GM23338 (cell line): Measurements from ENCODE around the gene NCKAP5.

Experiments used
- CREB1 ChIP-seq: fragments of 250-450 bp; sonication (Bioruptor Pico); IDR thresholded peaks from 2 replicates; pipeline ENCODE4 v1.5.0; 2020; ENCODE audit warnings: low read depth, mild to moderate bottlenecking, moderate library complexity
- CTCF ChIP-seq, 2 experiments: fragments of 200-600 bp in 1 of 2; sonication (generic) in 1 of 2; conservative IDR thresholded peaks; 2 replicates each; pipeline versions ENCODE4 v1.5.1 to v1.6.1; 2016 to 2017; ENCODE audit warnings: antibody characterized with exemption in 2 of 2, low read depth in 2 of 2, mild to moderate bottlenecking in 2 of 2, moderate library complexity in 1 of 2
- EZH2 ChIP-seq: fragments of 200-600 bp; sonication (generic); IDR thresholded peaks from one replicate; pipeline ENCODE4 v1.8.0; 2017; ENCODE audit warnings: antibody characterized with exemption, mild to moderate bottlenecking, low read depth; ENCODE audit not compliant: unreplicated experiment
- EZH2phosphoT487 ChIP-seq: fragments of 200-600 bp; sonication (generic); IDR thresholded peaks from one replicate; pipeline ENCODE4 v1.8.1; 2018; ENCODE audit warnings: antibody characterized with exemption; ENCODE audit not compliant: unreplicated experiment
- NANOG ChIP-seq: IDR thresholded peaks from 2 replicates; pipeline ENCODE4 v1.6.1; 2016; ENCODE audit warnings: antibody characterized with exemption, borderline replicate concordance
- POLR2AphosphoS5 ChIP-seq: IDR thresholded peaks from 2 replicates; pipeline ENCODE4 v1.6.1; 2016; ENCODE audit warnings: antibody characterized with exemption, low read depth
- STAT1 ChIP-seq: IDR thresholded peaks from one replicate; pipeline ENCODE4 v1.6.1; 2016; ENCODE audit warnings: antibody characterized with exemption; ENCODE audit not compliant: unreplicated experiment
- TF ChIP-seq, protein P1 (sequence below): IDR thresholded peaks from one replicate; pipeline ENCODE4 v1.6.1; 2018; ENCODE audit warnings: antibody characterized with exemption; ENCODE audit not compliant: unreplicated experiment

DNA sequence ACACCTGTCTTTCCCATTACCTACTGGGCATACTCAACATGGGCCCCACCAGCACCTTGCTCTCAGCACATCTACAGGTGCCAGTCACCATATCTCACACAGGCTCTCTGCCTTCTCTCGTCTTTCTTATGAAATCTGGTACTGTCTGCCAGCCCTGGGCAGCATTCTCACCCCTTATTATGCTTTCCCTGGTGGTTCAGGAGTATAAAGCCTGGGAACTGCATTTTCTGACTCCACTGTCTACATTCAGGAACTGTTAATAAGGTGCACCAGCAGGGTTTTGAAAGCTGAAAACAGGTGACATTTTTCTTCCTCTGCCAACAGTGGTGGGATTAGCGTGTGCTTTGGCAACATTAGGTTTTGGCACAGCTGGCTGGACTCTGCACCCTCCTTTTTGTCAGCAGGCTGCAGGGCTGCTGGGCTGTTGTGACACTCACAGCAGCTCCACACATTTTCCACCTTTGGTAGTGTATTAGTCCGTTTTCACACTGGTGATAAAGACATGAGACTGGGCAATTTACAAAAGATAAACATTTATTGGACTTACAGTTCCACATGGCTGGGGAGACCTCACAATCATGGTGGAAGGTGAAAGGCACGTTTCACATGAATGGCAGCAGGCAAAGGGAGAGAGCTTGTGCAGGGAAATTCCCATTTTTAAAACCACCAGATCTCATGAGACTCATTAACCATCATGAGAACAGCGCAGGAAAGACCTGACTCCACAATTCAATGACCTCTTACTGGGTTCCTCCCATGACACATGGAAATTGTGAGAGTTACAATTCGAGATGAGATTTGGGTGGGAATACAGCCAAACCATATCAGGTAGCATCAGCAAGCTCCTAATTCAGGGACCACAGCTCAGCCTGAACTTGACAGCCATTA lies 555.2 kb downstream of the NCKAP5 start:
- TF ChIP-seq CTCF (conservative IDR thresholded peaks at IDR 0.05; ENCODE audit: low read depth in 2 of 2) (no peak), STAT1 (no peak), CREB1 (CRISPR knock-in tag) (no peak), POLR2AphosphoS5 (no peak), EZH2 (no peak), NANOG (no peak), EZH2phosphoT487 (no peak)
- TF ChIP-seq, protein P1, sequence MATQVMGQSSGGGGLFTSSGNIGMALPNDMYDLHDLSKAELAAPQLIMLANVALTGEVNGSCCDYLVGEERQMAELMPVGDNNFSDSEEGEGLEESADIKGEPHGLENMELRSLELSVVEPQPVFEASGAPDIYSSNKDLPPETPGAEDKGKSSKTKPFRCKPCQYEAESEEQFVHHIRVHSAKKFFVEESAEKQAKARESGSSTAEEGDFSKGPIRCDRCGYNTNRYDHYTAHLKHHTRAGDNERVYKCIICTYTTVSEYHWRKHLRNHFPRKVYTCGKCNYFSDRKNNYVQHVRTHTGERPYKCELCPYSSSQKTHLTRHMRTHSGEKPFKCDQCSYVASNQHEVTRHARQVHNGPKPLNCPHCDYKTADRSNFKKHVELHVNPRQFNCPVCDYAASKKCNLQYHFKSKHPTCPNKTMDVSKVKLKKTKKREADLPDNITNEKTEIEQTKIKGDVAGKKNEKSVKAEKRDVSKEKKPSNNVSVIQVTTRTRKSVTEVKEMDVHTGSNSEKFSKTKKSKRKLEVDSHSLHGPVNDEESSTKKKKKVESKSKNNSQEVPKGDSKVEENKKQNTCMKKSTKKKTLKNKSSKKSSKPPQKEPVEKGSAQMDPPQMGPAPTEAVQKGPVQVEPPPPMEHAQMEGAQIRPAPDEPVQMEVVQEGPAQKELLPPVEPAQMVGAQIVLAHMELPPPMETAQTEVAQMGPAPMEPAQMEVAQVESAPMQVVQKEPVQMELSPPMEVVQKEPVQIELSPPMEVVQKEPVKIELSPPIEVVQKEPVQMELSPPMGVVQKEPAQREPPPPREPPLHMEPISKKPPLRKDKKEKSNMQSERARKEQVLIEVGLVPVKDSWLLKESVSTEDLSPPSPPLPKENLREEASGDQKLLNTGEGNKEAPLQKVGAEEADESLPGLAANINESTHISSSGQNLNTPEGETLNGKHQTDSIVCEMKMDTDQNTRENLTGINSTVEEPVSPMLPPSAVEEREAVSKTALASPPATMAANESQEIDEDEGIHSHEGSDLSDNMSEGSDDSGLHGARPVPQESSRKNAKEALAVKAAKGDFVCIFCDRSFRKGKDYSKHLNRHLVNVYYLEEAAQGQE = no peak
